Measurements from ENCODE around the gene PAQR4. TPM values are rescaled to one million over a fixed set of nuclear protein-coding genes. Genes with fewer than 3 reads are reported as not detected.

Gene PAQR4
- total and polyA plus RNA-seq, 2 of the 13 experiments (the other 11 are each of a cell fraction or from before 2014, with no cell fraction given) = 15.9 to 24.8 TPM

DNA sequence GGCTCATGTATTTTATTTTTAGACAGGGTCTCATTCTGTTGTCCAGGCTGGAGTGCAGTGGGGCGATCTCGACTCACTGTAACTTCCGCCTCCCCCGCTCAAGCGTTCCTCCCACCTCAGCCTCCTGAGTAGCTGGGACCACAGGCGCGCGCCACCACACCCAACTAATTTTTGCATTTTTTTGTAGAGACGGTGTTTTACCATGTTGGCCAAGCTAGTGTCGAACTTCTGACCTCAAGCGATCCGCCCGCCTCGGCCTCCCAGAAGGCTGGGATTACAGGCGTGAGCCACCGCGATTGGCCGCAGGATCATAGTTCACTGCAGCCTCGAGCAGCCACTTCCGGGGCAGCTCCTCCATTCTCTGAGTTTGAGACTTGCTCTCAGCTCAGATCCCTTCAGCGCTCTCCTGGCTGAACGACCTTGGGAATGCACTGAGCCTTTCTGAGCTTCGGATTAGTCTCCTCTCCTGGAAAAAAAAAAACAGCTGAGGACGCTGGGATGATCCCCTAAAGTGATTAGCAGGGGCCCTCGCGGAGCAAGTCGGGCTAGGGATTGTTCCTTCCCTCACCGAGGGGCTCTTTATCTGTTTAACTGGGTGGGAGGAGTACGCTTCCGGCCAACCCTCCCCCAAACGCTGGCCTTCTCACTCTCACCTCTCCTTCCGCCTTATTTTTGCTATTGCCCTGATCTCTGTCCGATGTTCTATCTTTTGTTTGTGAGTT lies 12.2 kb downstream of the PAQR4 start (continued):
- TF ChIP-seq, protein P1, sequence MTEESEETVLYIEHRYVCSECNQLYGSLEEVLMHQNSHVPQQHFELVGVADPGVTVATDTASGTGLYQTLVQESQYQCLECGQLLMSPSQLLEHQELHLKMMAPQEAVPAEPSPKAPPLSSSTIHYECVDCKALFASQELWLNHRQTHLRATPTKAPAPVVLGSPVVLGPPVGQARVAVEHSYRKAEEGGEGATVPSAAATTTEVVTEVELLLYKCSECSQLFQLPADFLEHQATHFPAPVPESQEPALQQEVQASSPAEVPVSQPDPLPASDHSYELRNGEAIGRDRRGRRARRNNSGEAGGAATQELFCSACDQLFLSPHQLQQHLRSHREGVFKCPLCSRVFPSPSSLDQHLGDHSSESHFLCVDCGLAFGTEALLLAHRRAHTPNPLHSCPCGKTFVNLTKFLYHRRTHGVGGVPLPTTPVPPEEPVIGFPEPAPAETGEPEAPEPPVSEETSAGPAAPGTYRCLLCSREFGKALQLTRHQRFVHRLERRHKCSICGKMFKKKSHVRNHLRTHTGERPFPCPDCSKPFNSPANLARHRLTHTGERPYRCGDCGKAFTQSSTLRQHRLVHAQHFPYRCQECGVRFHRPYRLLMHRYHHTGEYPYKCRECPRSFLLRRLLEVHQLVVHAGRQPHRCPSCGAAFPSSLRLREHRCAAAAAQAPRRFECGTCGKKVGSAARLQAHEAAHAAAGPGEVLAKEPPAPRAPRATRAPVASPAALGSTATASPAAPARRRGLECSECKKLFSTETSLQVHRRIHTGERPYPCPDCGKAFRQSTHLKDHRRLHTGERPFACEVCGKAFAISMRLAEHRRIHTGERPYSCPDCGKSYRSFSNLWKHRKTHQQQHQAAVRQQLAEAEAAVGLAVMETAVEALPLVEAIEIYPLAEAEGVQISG (CRISPR knock-in tag; IDR thresholded peaks at IDR 0.05) = peak; percentile 17; the same call in 1 of the 2 replicates
- TF ChIP-seq POLR2AphosphoS5 (IDR thresholded peaks at IDR 0.05; ENCODE audit: low read depth, low read length) (peak; percentile 73), GLI4 (CRISPR knock-in tag; IDR thresholded peaks at IDR 0.05; ENCODE audit: borderline replicate concordance) (no peak), FOSL2 (CRISPR knock-in tag; IDR thresholded peaks at IDR 0.05) (0 out of 2 replicates have a peak, but pooled peaks have one; percentile 4), ARNT2 (CRISPR knock-in tag; IDR thresholded peaks at IDR 0.05; ENCODE audit: low read depth) (0 out of 2 replicates have a peak, but pooled peaks have one; percentile 19), NCOR1 (IDR thresholded peaks at IDR 0.05; ENCODE audit: borderline replicate concordance, low read length) (peak; percentile 25; the same call in 1 of the 2 replicates), NR2F2 (IDR thresholded peaks at IDR 0.05; ENCODE audit: borderline replicate concordance, low read depth) (0 out of 2 replicates have a peak, but pooled peaks have one; percentile 27)
- TF ChIP-seq, protein P2, sequence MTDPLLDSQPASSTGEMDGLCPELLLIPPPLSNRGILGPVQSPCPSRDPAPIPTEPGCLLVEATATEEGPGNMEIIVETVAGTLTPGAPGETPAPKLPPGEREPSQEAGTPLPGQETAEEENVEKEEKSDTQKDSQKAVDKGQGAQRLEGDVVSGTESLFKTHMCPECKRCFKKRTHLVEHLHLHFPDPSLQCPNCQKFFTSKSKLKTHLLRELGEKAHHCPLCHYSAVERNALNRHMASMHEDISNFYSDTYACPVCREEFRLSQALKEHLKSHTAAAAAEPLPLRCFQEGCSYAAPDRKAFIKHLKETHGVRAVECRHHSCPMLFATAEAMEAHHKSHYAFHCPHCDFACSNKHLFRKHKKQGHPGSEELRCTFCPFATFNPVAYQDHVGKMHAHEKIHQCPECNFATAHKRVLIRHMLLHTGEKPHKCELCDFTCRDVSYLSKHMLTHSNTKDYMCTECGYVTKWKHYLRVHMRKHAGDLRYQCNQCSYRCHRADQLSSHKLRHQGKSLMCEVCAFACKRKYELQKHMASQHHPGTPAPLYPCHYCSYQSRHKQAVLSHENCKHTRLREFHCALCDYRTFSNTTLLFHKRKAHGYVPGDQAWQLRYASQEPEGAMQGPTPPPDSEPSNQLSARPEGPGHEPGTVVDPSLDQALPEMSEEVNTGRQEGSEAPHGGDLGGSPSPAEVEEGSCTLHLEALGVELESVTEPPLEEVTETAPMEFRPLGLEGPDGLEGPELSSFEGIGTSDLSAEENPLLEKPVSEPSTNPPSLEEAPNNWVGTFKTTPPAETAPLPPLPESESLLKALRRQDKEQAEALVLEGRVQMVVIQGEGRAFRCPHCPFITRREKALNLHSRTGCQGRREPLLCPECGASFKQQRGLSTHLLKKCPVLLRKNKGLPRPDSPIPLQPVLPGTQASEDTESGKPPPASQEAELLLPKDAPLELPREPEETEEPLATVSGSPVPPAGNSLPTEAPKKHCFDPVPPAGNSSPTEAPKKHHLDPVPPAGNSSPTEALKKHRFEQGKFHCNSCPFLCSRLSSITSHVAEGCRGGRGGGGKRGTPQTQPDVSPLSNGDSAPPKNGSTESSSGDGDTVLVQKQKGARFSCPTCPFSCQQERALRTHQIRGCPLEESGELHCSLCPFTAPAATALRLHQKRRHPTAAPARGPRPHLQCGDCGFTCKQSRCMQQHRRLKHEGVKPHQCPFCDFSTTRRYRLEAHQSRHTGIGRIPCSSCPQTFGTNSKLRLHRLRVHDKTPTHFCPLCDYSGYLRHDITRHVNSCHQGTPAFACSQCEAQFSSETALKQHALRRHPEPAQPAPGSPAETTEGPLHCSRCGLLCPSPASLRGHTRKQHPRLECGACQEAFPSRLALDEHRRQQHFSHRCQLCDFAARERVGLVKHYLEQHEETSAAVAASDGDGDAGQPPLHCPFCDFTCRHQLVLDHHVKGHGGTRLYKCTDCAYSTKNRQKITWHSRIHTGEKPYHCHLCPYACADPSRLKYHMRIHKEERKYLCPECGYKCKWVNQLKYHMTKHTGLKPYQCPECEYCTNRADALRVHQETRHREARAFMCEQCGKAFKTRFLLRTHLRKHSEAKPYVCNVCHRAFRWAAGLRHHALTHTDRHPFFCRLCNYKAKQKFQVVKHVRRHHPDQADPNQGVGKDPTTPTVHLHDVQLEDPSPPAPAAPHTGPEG (CRISPR knock-in tag; IDR thresholded peaks at IDR 0.05) = no peak
- TF ChIP-seq, protein P3, sequence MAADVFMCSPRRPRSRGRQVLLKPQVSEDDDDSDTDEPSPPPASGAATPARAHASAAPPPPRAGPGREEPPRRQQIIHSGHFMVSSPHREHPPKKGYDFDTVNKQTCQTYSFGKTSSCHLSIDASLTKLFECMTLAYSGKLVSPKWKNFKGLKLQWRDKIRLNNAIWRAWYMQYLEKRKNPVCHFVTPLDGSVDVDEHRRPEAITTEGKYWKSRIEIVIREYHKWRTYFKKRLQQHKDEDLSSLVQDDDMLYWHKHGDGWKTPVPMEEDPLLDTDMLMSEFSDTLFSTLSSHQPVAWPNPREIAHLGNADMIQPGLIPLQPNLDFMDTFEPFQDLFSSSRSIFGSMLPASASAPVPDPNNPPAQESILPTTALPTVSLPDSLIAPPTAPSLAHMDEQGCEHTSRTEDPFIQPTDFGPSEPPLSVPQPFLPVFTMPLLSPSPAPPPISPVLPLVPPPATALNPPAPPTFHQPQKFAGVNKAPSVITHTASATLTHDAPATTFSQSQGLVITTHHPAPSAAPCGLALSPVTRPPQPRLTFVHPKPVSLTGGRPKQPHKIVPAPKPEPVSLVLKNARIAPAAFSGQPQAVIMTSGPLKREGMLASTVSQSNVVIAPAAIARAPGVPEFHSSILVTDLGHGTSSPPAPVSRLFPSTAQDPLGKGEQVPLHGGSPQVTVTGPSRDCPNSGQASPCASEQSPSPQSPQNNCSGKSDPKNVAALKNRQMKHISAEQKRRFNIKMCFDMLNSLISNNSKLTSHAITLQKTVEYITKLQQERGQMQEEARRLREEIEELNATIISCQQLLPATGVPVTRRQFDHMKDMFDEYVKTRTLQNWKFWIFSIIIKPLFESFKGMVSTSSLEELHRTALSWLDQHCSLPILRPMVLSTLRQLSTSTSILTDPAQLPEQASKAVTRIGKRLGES (CRISPR knock-in tag; IDR thresholded peaks at IDR 0.05; ENCODE audit: borderline replicate concordance) = no peak
- TF ChIP-seq, protein P4, sequence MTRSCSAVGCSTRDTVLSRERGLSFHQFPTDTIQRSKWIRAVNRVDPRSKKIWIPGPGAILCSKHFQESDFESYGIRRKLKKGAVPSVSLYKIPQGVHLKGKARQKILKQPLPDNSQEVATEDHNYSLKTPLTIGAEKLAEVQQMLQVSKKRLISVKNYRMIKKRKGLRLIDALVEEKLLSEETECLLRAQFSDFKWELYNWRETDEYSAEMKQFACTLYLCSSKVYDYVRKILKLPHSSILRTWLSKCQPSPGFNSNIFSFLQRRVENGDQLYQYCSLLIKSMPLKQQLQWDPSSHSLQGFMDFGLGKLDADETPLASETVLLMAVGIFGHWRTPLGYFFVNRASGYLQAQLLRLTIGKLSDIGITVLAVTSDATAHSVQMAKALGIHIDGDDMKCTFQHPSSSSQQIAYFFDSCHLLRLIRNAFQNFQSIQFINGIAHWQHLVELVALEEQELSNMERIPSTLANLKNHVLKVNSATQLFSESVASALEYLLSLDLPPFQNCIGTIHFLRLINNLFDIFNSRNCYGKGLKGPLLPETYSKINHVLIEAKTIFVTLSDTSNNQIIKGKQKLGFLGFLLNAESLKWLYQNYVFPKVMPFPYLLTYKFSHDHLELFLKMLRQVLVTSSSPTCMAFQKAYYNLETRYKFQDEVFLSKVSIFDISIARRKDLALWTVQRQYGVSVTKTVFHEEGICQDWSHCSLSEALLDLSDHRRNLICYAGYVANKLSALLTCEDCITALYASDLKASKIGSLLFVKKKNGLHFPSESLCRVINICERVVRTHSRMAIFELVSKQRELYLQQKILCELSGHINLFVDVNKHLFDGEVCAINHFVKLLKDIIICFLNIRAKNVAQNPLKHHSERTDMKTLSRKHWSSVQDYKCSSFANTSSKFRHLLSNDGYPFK (CRISPR knock-in tag; IDR thresholded peaks at IDR 0.05; ENCODE audit: borderline replicate concordance) = peak; percentile 35; the same call in 1 of the 2 replicates
